ENCODE data around the gene RHOU.

Gene RHOU

GRCh38 chr1:228717081-228717480, 18.2 kb upstream of the RHOU start:
- peak overlapping the region; percentile 24 for H3K27ac ChIP-seq (ENCODE audit: low read depth, low read length)
- no peaks in the 10 kb centered on the region for H3K27me3 ChIP-seq (ENCODE audit: control insufficient read depth in 1 of 2, insufficient read depth in 2 of 2, low read length in 2 of 2)
- no peaks in the 10 kb centered on the region for H3K36me3 ChIP-seq (ENCODE audit: insufficient read depth, low read length)

GRCh38 chr1:228721407-228721806, 13.9 kb upstream of the RHOU start:
- peaks cover 15% of the 10 kb centered on the region for H3K4me1 ChIP-seq (ENCODE audit: insufficient read depth, low read length)

More at GRCh38 chr1:228717081-228717480, 18.2 kb upstream of the RHOU start:
- Histone ChIP-seq H3K4me1 (ENCODE audit: insufficient read depth, low read length) (peaks cover 15% of the 10 kb centered on the region), H3K4me3 (ENCODE audit: low read depth in 1 of 2, low read length in 2 of 2) (no peak overlapping the region), H3K9ac (ENCODE audit: low read length) (no peak overlapping the region), H3K9me3 (ENCODE audit: low read length) (no peaks in the 10 kb centered on the region)

DNA sequence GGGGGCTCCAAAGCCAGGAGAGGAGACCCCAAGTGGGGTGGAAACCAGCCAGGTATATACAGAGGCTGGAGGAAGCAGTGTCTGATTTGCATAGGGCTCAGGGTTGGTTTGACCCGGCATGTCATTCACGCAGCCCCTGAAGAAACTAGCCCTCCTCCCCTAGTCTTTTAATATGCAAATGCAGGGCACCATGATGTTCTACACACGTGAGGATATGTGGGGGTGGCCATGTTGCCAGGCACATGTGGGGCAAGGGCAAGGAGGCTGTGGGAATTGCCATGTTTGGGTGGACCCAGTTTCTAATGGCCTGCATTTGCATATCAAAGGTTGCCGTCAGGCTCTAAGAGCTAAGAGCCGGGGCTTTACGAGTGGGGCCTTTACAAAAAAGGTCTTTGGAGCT, 12.0 kb upstream of the RHOU start:
- Histone ChIP-seq H3K27ac (ENCODE audit: low read depth, low read length) (no peak overlapping the region), H3K4me1 (ENCODE audit: insufficient read depth, low read length) (no peaks in the 10 kb centered on the region), H3K9ac (ENCODE audit: low read length) (no peak overlapping the region), H3K4me3 (ENCODE audit: low read depth in 1 of 2, low read length in 2 of 2) (no peak overlapping the region), H3K9me3 (ENCODE audit: low read length) (no peaks in the 10 kb centered on the region), H3K27me3 (ENCODE audit: control insufficient read depth in 1 of 2, insufficient read depth in 2 of 2, low read length in 2 of 2) (no peaks in the 10 kb centered on the region), H3K36me3 (ENCODE audit: insufficient read depth, low read length) (no peaks in the 10 kb centered on the region)

More at GRCh38 chr1:228721407-228721806, 13.9 kb upstream of the RHOU start:
- H3K9me3 ChIP-seq (ENCODE audit: low read length), result no peaks in the 10 kb centered on the region
- H3K4me3 ChIP-seq (ENCODE audit: low read depth in 1 of 2, low read length in 2 of 2), result no peak overlapping the region
- no peak overlapping the region for H3K9ac ChIP-seq (ENCODE audit: low read length)
- H3K36me3 ChIP-seq (ENCODE audit: insufficient read depth, low read length), result no peaks in the 10 kb centered on the region
- H3K27ac ChIP-seq (ENCODE audit: low read depth, low read length), result no peak overlapping the region
- no peaks in the 10 kb centered on the region for H3K27me3 ChIP-seq (ENCODE audit: control insufficient read depth in 1 of 2, insufficient read depth in 2 of 2, low read length in 2 of 2)

DNA sequence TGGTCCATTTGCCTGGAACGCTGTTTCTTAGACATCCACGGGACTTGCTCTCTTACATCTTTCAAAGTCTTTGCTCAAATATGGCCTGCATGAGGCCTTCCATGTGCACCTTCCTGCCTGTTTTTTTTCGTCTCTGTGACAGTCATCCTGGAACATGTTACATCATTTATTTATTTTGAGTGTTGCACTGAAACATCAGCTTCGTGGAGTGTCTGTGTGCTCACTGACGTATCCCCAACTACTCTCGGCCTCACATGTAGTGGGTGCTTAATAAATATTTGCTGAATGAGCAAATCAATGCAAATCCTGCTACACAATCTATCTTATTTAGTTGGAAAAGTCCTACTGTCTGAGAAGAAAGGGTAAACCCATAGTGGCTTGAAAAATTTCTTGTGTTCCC, 11.4 kb upstream of the RHOU start:
- Histone ChIP-seq H3K9me3 (ENCODE audit: low read length) (no peaks in the 10 kb centered on the region), H3K27ac (ENCODE audit: low read depth, low read length) (no peak overlapping the region), H3K36me3 (ENCODE audit: insufficient read depth, low read length) (no peaks in the 10 kb centered on the region), H3K27me3 (ENCODE audit: control insufficient read depth in 1 of 2, insufficient read depth in 2 of 2, low read length in 2 of 2) (no peaks in the 10 kb centered on the region), H3K9ac (ENCODE audit: low read length) (no peak overlapping the region), H3K4me1 (ENCODE audit: insufficient read depth, low read length) (no peaks in the 10 kb centered on the region), H3K4me3 (ENCODE audit: low read depth in 1 of 2, low read length in 2 of 2) (no peak overlapping the region)

DNA sequence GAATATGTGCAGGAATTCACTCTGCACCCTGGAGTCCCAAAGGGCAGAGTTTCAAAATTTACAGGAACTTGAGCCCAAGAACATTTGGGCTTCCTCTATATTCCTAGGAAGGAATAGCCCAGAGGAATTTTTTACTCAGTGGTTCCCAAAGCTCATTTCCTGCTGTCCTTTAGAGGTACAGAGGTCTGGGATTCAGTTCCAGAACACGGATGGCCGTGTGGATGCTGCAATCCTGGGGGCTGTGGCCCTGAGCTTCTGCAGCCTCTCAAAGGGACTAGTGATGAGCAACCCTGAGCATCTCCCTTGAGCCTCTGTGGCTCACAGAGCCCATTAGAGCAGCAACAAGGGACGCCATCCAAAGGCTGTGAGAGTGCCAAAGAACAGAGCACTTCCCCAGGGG, 10.1 kb upstream of the RHOU start:
- Histone ChIP-seq H3K4me1 (ENCODE audit: insufficient read depth, low read length) (no peaks in the 10 kb centered on the region), H3K27ac (ENCODE audit: low read depth, low read length) (no peak overlapping the region), H3K4me3 (ENCODE audit: low read depth in 1 of 2, low read length in 2 of 2) (no peak overlapping the region), H3K36me3 (ENCODE audit: insufficient read depth, low read length) (no peaks in the 10 kb centered on the region), H3K9ac (ENCODE audit: low read length) (no peak overlapping the region), H3K9me3 (ENCODE audit: low read length) (no peaks in the 10 kb centered on the region), H3K27me3 (ENCODE audit: control insufficient read depth in 1 of 2, insufficient read depth in 2 of 2, low read length in 2 of 2) (no peaks in the 10 kb centered on the region)

GRCh38 chr1:228727681-228728171, 7.6 kb upstream of the RHOU start:
- H3K9me3 ChIP-seq (ENCODE audit: low read length), result no peaks in the 10 kb centered on the region
- no peak overlapping the region for H3K4me3 ChIP-seq (ENCODE audit: low read depth in 1 of 2, low read length in 2 of 2)
- no peak overlapping the region for H3K9ac ChIP-seq (ENCODE audit: low read length)
- no peaks in the 10 kb centered on the region for H3K27me3 ChIP-seq (ENCODE audit: control insufficient read depth in 1 of 2, insufficient read depth in 2 of 2, low read length in 2 of 2)
- H3K27ac ChIP-seq (ENCODE audit: low read depth, low read length), result no peak overlapping the region
- H3K4me1 ChIP-seq (ENCODE audit: insufficient read depth, low read length), result no peaks in the 10 kb centered on the region
- no peaks in the 10 kb centered on the region for H3K36me3 ChIP-seq (ENCODE audit: insufficient read depth, low read length)

DNA sequence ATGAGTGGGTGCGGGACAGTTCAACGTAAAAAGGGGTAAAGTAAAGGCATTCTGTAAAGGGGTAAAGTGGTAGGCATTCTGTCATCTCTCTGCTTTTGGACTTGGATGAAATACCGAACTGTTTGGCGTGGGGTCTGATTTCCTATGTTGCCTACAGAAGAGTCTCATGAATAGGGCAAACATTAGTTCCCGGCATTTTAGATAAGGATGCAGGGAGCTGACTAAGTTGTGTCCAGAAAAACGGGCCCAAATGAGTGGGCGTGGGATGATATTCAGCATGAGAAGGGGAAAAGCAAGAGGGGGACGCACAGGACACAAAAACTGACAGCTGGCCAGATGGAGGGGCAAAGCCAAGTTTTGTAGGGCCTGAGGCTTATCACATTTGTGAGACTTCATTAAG, 2.9 kb upstream of the RHOU start:
- no peaks in the 10 kb centered on the region for H3K36me3 ChIP-seq (ENCODE audit: insufficient read depth, low read length)
- no peak overlapping the region for H3K27ac ChIP-seq (ENCODE audit: low read depth, low read length)
- no peaks in the 10 kb centered on the region for H3K27me3 ChIP-seq (ENCODE audit: control insufficient read depth in 1 of 2, insufficient read depth in 2 of 2, low read length in 2 of 2)
- no peaks in the 10 kb centered on the region for H3K9me3 ChIP-seq (ENCODE audit: low read length)
- no peak overlapping the region for H3K4me3 ChIP-seq (ENCODE audit: low read depth in 1 of 2, low read length in 2 of 2)
- H3K9ac ChIP-seq (ENCODE audit: low read length), result no peak overlapping the region
- peaks cover 9% of the 10 kb centered on the region for H3K4me1 ChIP-seq (ENCODE audit: insufficient read depth, low read length)

DNA sequence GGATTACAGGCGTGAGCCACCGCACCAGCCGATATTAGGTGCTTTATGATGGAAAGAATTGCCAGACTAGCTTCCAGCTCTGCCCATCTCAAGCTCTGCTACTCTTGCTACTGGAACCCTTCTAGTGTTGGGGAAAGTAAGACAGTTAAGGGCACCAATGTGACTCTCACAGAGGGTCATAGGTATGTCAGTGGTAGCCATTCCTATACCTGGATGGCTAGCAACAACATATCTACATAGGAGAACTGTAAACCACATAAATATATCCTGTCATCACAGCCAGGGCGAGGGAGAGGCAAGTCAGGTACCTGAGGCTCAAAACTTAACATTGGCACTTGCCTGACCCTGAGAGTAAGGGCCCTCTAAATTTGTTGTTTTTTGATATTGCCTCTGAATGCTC, 1.7 kb upstream of the RHOU start:
- H3K9ac ChIP-seq (ENCODE audit: low read length), result no peak overlapping the region
- H3K27me3 ChIP-seq (ENCODE audit: control insufficient read depth in 1 of 2, insufficient read depth in 2 of 2, low read length in 2 of 2), result no peaks in the 10 kb centered on the region
- H3K9me3 ChIP-seq (ENCODE audit: low read length), result no peaks in the 10 kb centered on the region
- no peak overlapping the region for H3K27ac ChIP-seq (ENCODE audit: low read depth, low read length)
- H3K4me1 ChIP-seq (ENCODE audit: insufficient read depth, low read length), result peaks cover 20% of the 10 kb centered on the region
- H3K4me3 ChIP-seq (ENCODE audit: low read depth in 1 of 2, low read length in 2 of 2), result no peak overlapping the region
- no peaks in the 10 kb centered on the region for H3K36me3 ChIP-seq (ENCODE audit: insufficient read depth, low read length)

DNA sequence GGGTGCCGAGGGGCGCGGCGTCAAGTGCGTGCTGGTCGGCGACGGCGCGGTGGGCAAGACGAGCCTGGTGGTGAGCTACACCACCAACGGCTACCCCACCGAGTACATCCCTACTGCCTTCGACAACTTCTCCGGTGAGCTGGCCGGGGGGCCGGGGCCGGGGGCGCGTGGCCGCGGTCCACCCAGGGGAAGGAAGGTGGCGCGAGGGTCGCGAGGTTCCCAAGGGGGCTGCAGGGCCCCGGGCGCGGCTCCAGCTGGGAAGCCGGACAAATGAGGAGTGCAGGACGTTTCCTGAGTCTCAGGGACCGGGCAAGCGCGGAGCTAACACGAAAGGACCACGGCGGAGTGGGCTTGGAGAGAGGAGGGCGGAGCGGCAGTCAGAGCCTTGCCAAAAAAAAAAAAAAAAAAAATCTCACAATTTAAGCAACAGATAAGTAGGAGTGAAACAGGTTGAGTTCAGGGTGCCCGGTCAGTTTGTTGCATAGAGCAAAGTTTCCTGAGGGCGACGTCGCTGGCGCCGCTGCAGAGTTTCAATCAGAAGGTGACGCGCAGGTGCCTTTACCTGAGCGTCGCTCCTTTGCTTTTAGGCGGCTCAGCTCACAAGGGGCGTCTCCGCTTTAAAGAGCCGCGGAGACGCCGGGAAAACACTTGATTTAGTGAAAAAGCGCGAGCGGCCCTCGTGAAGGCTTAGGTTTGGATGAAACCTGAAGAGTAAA, 750 bp downstream of the RHOU start:
- H3K27ac ChIP-seq (ENCODE audit: low read depth, low read length), result peak overlapping the region; percentile 93
- no peaks in the 10 kb centered on the region for H3K9me3 ChIP-seq (ENCODE audit: low read length)
- peak overlapping the region; percentile 96 for H3K9ac ChIP-seq (ENCODE audit: low read length)
- H3K4me3 ChIP-seq (ENCODE audit: low read depth in 1 of 2, low read length in 2 of 2), result peak overlapping the region; percentile 88 to 92
- peaks cover 29% of the 10 kb centered on the region for H3K4me1 ChIP-seq (ENCODE audit: insufficient read depth, low read length)
- no peaks in the 10 kb centered on the region for H3K27me3 ChIP-seq (ENCODE audit: control insufficient read depth in 1 of 2, insufficient read depth in 2 of 2, low read length in 2 of 2)
- peaks cover 14% of the 10 kb centered on the region for H3K36me3 ChIP-seq (ENCODE audit: insufficient read depth, low read length)

DNA sequence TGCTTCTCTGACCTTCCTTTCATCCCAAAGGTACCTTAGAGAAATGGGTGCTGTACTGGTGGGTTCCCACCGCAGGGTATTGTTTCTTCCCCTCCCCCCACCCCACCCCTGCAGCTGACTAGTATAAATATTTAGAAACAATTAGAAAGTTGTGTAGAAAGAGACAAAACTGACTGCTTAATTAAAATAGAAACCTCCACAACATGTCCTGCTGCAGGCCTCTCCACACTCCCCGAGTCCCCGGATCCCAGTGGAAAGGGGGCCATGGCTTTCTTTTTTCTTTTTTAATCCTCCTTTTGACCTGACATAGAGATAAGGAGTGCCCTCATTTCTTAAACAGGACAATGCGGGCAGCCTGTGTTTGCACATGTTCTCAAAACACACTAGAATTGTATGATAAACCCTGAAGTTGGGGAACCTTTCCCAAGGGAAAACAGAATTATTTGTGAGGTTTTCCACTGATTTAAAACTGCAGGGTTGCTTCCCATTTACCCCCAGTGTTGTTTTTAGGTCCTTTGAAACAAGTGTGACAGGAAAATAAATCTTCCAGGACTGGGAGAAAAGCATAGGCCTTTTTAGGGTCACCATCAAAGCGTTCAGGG, 1.7 kb downstream of the RHOU start:
- Histone ChIP-seq H3K9ac (ENCODE audit: low read length) (peak overlapping the region; percentile 96), H3K27me3 (ENCODE audit: control insufficient read depth in 1 of 2, insufficient read depth in 2 of 2, low read length in 2 of 2) (no peaks in the 10 kb centered on the region), H3K36me3 (ENCODE audit: insufficient read depth, low read length) (peaks cover 14% of the 10 kb centered on the region), H3K4me1 (ENCODE audit: insufficient read depth, low read length) (peaks cover 31% of the 10 kb centered on the region), H3K4me3 (ENCODE audit: low read depth in 1 of 2, low read length in 2 of 2) (peak overlapping the region; percentile 88 to 92), H3K27ac (ENCODE audit: low read depth, low read length) (peak overlapping the region; percentile 93), H3K9me3 (ENCODE audit: low read length) (no peaks in the 10 kb centered on the region)

DNA sequence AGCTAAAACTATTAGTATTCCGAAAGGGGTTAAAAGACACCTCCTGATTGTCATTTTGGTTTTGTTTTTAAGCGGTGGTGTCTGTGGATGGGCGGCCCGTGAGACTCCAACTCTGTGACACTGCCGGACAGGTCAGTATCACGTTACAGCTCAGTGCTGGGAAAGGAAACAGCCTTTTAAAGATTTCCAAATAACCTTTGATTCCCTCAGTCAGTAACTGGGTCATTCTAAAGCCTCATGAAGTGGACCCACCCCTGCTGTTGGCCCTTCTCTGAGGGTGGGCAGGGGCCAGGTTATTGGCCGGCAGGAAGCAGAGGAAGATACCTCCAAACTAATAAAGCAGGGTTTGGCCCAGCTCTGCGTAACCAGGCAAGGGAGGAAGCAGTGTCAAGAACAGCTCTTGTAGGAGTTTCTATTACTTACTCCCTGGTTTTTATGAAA, 2.3 kb downstream of the RHOU start:
- Histone ChIP-seq H3K9ac (ENCODE audit: low read length) (peak overlapping the region; percentile 96), H3K36me3 (ENCODE audit: insufficient read depth, low read length) (peaks cover 14% of the 10 kb centered on the region), H3K4me3 (ENCODE audit: low read depth in 1 of 2, low read length in 2 of 2) (peak overlapping the region in 1 of 2 donors; percentile 88), H3K9me3 (ENCODE audit: low read length) (no peaks in the 10 kb centered on the region), H3K27ac (ENCODE audit: low read depth, low read length) (peak overlapping the region; percentile 93), H3K27me3 (ENCODE audit: control insufficient read depth in 1 of 2, insufficient read depth in 2 of 2, low read length in 2 of 2) (no peaks in the 10 kb centered on the region), H3K4me1 (ENCODE audit: insufficient read depth, low read length) (peaks cover 31% of the 10 kb centered on the region)
